ENCODE results near the gene TRNT1. TPM values are rescaled to one million over a fixed set of nuclear protein-coding genes. Genes with fewer than 3 reads are reported as not detected.

TRNT1 gene
- total and polyA plus RNA-seq, 2 of the 8 experiments (the other 6 are each of a cell fraction or from before 2014, with no cell fraction given) = 7.2 to 33.1 TPM

- ChIA-PET CTCF (ENCODE audit: partially characterized antibody) (no interaction called here), POLR2A (ENCODE audit: partially characterized antibody) (no interaction called here)
- H3K4me2 ChIP-seq (ENCODE audit: insufficient read depth in 1 of 2, low read depth in 2 of 2, low read length in 2 of 2) = peak overlapping the region; percentile 86 to 91
- peak overlapping the region; percentile 79 to 87 (median 84); a peak in 6 of 8 replicates for H3K4me3 ChIP-seq (ENCODE audit: extremely low read depth in 1 of 4, insufficient read depth in 2 of 4, low read depth in 3 of 4, low read length in 4 of 4)
- no peak for TF ChIP-seq CBX5 (IDR thresholded peaks at IDR 0.05; ENCODE audit: low read depth, low read length)
- TF ChIP-seq YY1 (IDR thresholded peaks at IDR 0.05; ENCODE audit: low read depth, low read length) = no peak
- TF ChIP-seq SIX5 (IDR thresholded peaks at IDR 0.05; ENCODE audit: low read depth, low read length) = no peak
- TF ChIP-seq TAF1 (IDR thresholded peaks at IDR 0.05; ENCODE audit: low read depth, low read length) = no peak
- no peak for TF ChIP-seq NRF1 (IDR thresholded peaks at IDR 0.05; ENCODE audit: low read depth, low read length)
- no peak for TF ChIP-seq NANOG (IDR thresholded peaks at IDR 0.05; ENCODE audit: insufficient read depth, low read depth, low read length, poor library complexity, severe bottlenecking)
- no peak for TF ChIP-seq HDAC6 (IDR thresholded peaks at IDR 0.05; ENCODE audit: low read depth, low read length)
- TF ChIP-seq ASH2L (IDR thresholded peaks at IDR 0.05; ENCODE audit: low read length) = no peak
- TF ChIP-seq KDM5A (IDR thresholded peaks at IDR 0.05; ENCODE audit: low read length) = no peak
- no peak for TF ChIP-seq RFX5 (IDR thresholded peaks at IDR 0.05; ENCODE audit: borderline replicate concordance, low read depth, low read length)
- no peak for TF ChIP-seq EP300 (IDR thresholded peaks at IDR 0.05; ENCODE audit: borderline replicate concordance in 1 of 2, low read depth in 2 of 2, low read length in 2 of 2)
- no peak for TF ChIP-seq POLR2A (IDR thresholded peaks at IDR 0.05; ENCODE audit: control extremely low read depth in 1 of 2, low read depth in 2 of 2, low read length in 2 of 2)
- TF ChIP-seq JUN (IDR thresholded peaks at IDR 0.05; ENCODE audit: low read depth, low read length) = no peak
- FAIRE-seq = no peak
- H3K79me2 ChIP-seq (ENCODE audit: control insufficient read depth in 1 of 2, insufficient read depth in 2 of 2, low read length in 2 of 2) = peaks cover 4 to 31% of the 10 kb centered on the region in 2 experiments; a peak in 3 of 4 replicates
- H3K14ac ChIP-seq (ENCODE audit: insufficient read length) = no peak overlapping the region
- H3K4ac ChIP-seq (replicated peaks; ENCODE audit: insufficient read length, low read depth, low read length) = peak overlapping the region; percentile 96
- H3K18ac ChIP-seq (ENCODE audit: extremely low read depth, low read length) = no peak overlapping the region; the same call in 1 of the 2 replicates
- no peak overlapping the region for H4K8ac ChIP-seq (ENCODE audit: extremely low read depth, insufficient read depth, low read length)
- no peak overlapping the region for H2BK120ac ChIP-seq (replicated peaks; ENCODE audit: low read depth, low read length)
- no peak overlapping the region for H3K56ac ChIP-seq (replicated peaks; ENCODE audit: insufficient read length, low read depth, low read length)
- no peak overlapping the region for H2AK5ac ChIP-seq (ENCODE audit: low read depth, low read length)
- no peak overlapping the region for H2BK20ac ChIP-seq (ENCODE audit: low read length)
- H2AFZ ChIP-seq (ENCODE audit: low read length) = no peak overlapping the region; the same call in 1 of the 2 replicates
- H3K4me1 ChIP-seq (replicated peaks in 1 of 4; ENCODE audit: control insufficient read depth in 3 of 4, insufficient read depth in 4 of 4, low read length in 3 of 4) = peaks cover 2 to 7% (median 4%) of the 10 kb centered on the region in 4 experiments; a peak in 3 of 7 replicates
- 0 out of 2 replicates have a peak, but pooled peaks cover 4% of the 10 kb centered on the region for H3K79me1 ChIP-seq (ENCODE audit: low read depth, low read length)
- no peak overlapping the region for H2BK5ac ChIP-seq (ENCODE audit: low read depth, low read length)
- no peak overlapping the region for H3K27ac ChIP-seq (ENCODE audit: low read depth, low read length)
- no peak overlapping the region for H3K23ac ChIP-seq (ENCODE audit: insufficient read length)
- peaks cover 10 to 23% (median 16%) of the 10 kb centered on the region in 4 experiments for H3K36me3 ChIP-seq (ENCODE audit: control insufficient read depth in 2 of 4, insufficient read depth in 4 of 4, low read length in 3 of 4)
- no peak overlapping the region for H4K91ac ChIP-seq (replicated peaks; ENCODE audit: insufficient read length, low read length)
- peaks cover 8% of the 10 kb centered on the region for H3K23me2 ChIP-seq (ENCODE audit: low read depth, low read length)
- H3K9ac ChIP-seq (replicated peaks in 1 of 4; ENCODE audit: extremely low read depth in 1 of 4, low read depth in 3 of 4, low read length in 3 of 4) = no peak overlapping the region
- H3K27me3 ChIP-seq (replicated peaks in 1 of 4; ENCODE audit: control insufficient read depth in 3 of 4, extremely low read depth in 1 of 4, insufficient read depth in 3 of 4, low read length in 3 of 4) = no peaks in the 10 kb centered on the region
- no peaks in the 10 kb centered on the region for H4K20me1 ChIP-seq (replicated peaks in 1 of 2; ENCODE audit: control insufficient read depth in 1 of 2, insufficient read depth in 2 of 2, low read length in 2 of 2)
- H2BK15ac ChIP-seq (ENCODE audit: low read length) = no peak overlapping the region
- WGBS, 2 experiments (ENCODE audit: extremely low coverage in 1 of 2, insufficient coverage in 1 of 2, insufficient read length in 1 of 2, insufficient replicate concordance in 2 of 2, low coverage in 1 of 2, low lambda C conversion rate in 2 of 2, missing lambda C conversion rate in 1 of 2) = 92% methylated on average over 24 of the region's 24 CpGs; no CpG with 5 or more reads in 1 of the 2 experiments
- DNase-seq (ENCODE audit: low read depth in 1 of 2, low spot score in 2 of 2) = no peak
- no peaks in the 10 kb centered on the region for H3K9me3 ChIP-seq (ENCODE audit: insufficient read depth in 2 of 2, low read depth in 1 of 2, low read length in 1 of 2)
- H2BK12ac ChIP-seq (ENCODE audit: low read depth, low read length) = no peak overlapping the region; the same call in 1 of the 2 replicates
- no peak overlapping the region for H4K5ac ChIP-seq (ENCODE audit: insufficient read length, low read depth, low read length)
Observed at GRCh38 chr3:3125977-3126376, 763 bp upstream of the TRNT1 start.
